Hematopoietic multipotent progenitor cell (in vitro differentiated cells): Measurements from ENCODE around the gene OGFOD2. TPM values are rescaled to one million over a fixed set of nuclear protein-coding genes. Genes with fewer than 3 reads are reported as not detected.
"Not testable (repeated sequence)": the region's sequence is repeated elsewhere in the genome, so short reads cannot be mapped to it uniquely, and the experiment has no call there.

ENCODE experiments used
- DNase-seq, 3 donors: peaks; one replicate each; pipeline ENCODE4 v3.0.0-alpha.2; 2011 to 2015; ENCODE audit warnings: low read depth in 2 of 3, low spot score in 2 of 3
- total RNA-seq: library from RNA; depleted of rRNA; stranded (reverse); fragments of >200 nt; gene quantifications from one replicate; pipeline ENCODE4 v1.2.3, GENCODE V29; 2012

OGFOD2 gene
- total RNA-seq, 1 donor, result 35.0 TPM

- DNase-seq, result no peak
Measured at GRCh38 chr12:122999986-123000420, 25.0 kb downstream of the OGFOD2 start.

GRCh38 chr12:123000578-123000977 is 25.5 kb downstream of the OGFOD2 start:
- DNase-seq, result no peak

- no peak for DNase-seq
Measured at GRCh38 chr12:123001464-123001863, 26.4 kb downstream of the OGFOD2 start.

- DNase-seq, result no peak
Measured at GRCh38 chr12:123003257-123003656, 28.2 kb downstream of the OGFOD2 start.

GRCh38 chr12:123004287-123004686 is 29.2 kb downstream of the OGFOD2 start:
- no peak for DNase-seq

- DNase-seq, result no peak
Measured at GRCh38 chr12:123005081-123005626, 30.1 kb downstream of the OGFOD2 start.

- DNase-seq, result no peak
Measured at GRCh38 chr12:123006977-123007376, 31.9 kb downstream of the OGFOD2 start.

- no peak for DNase-seq
Measured at GRCh38 chr12:123010110-123010509, 35.1 kb downstream of the OGFOD2 start.

GRCh38 chr12:123010681-123011080 is 35.6 kb downstream of the OGFOD2 start:
- no peak for DNase-seq

GRCh38 chr12:123011701-123012100 is 36.7 kb downstream of the OGFOD2 start:
- DNase-seq, result no peak

- DNase-seq, result no peak
Measured at GRCh38 chr12:123013185-123014095, 38.4 kb downstream of the OGFOD2 start.

- DNase-seq, result not testable (repeated sequence)
Measured at GRCh38 chr12:123014473-123014872, 39.4 kb downstream of the OGFOD2 start.

- no peak for DNase-seq
Measured at GRCh38 chr12:123017753-123018152, 42.7 kb downstream of the OGFOD2 start.

GRCh38 chr12:123019841-123020138 is 44.7 kb downstream of the OGFOD2 start:
- no peak for DNase-seq

GRCh38 chr12:123021688-123022604 is 46.9 kb downstream of the OGFOD2 start:
- no peak for DNase-seq

GRCh38 chr12:123022846-123023245 is 47.8 kb downstream of the OGFOD2 start:
- no peak for DNase-seq

- no peak for DNase-seq
Measured at GRCh38 chr12:123024819-123025391, 49.9 kb downstream of the OGFOD2 start.

GRCh38 chr12:123026094-123026853 is 51.2 kb downstream of the OGFOD2 start:
- no peak for DNase-seq

GRCh38 chr12:123027726-123028445 is 52.8 kb downstream of the OGFOD2 start:
- no peak for DNase-seq

GRCh38 chr12:123028475-123028874 is 53.4 kb downstream of the OGFOD2 start:
- DNase-seq, result no peak
